NCI-H128 (cell line): ENCODE measurements around the gene BCAP31.
A peak's percentile ranks its signal among the peaks of the same experiment; 100 is the strongest.

Experiments
- DNase-seq: peaks from one replicate; lab custom pipeline; 2025; ENCODE audit not compliant: unreplicated experiment; lab: John Stamatoyannopoulos, UW

Gene BCAP31

GRCh38 chrX:153724252-153725038, at the start of gene BCAP31, which contains the start of gene ABCD1:
TSS of gene BCAP31 (minus strand) at chrX:153724387. CDS start at chrX:153723244, 1,143 bp downstream.
TSS of gene ABCD1 (plus strand) at chrX:153724856. CDS start at chrX:153725267, 411 bp downstream.
- DNase-seq: peak; percentile 90

GRCh38 chrX:153773218-153773611, 49.0 kb upstream of the BCAP31 start:
- no peak for DNase-seq

DNA sequence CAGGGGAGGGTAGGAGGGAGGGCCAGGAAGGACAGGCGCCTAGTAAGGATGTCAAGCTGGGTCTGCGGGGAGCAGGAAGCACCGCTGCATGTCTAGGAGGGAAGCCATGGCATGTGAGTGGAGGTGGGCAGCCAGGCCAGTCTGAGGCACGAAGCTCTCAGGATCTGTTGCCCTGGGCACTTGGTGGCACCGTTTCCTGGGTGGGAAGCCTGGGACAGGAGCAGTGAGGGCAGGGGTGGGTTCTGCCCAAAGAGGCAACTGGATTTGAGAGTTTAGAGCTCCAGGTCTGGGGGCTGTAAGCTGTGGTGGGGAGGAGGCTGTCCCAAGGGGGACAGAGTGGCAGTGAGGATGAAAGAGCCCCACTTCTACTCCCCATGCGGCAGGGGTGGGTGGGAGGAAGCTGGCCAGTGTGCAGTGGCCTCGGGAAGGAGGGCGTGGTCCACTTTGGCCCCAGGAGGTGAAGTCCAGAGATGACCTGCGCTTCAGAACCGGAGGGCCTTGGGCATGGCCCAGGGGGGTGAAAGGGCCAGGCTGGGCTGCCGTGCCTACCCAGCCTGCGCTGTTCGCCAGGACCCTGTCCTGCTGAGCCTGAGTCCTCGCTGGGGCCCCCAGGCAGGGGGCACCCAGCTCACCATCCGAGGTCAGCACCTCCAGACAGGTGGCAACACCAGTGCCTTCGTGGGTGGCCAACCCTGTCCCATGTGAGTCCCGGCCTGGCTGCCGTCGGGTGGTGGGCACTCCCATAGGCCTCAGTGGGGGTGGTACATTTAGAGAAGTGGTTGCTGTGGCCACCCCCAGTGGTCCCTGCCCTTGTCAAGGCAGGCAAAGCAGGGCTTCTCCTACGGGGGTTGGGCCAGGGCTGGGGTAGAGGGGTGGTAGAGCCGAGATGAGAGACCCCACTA, 48.4 kb upstream of the BCAP31 start:
- no peak for DNase-seq

- DNase-seq: no peak
Measured at GRCh38 chrX:153771415-153772315, 47.5 kb upstream of the BCAP31 start.

- DNase-seq: no peak
Measured at GRCh38 chrX:153770601-153771414, 46.6 kb upstream of the BCAP31 start.

- DNase-seq: no peak
Measured at GRCh38 chrX:153769865-153770600, 45.8 kb upstream of the BCAP31 start.

GRCh38 chrX:153769158-153769864, 45.1 kb upstream of the BCAP31 start:
- no peak for DNase-seq

- DNase-seq: no peak
Measured at GRCh38 chrX:153768311-153769157, 44.3 kb upstream of the BCAP31 start.

DNA sequence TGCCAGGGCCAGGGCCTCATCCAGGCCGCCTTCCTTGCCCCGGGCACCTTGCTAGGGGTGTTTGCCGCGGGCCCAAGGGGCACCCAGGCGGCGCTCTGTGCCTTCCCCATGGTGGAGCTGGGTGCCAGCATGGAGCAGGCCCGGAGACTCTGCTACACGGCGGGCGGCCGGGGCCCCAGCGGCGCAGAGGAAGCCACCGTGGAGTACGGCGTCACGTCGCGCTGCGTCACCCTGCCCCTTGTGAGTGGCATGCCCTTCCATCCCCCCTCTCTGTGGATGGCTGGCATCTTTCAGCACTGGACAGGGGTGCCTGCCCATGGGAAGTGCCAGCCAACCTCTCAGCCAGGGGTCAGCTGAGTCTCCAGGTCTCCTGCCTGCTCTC, 43.5 kb upstream of the BCAP31 start:
- DNase-seq: no peak

DNA sequence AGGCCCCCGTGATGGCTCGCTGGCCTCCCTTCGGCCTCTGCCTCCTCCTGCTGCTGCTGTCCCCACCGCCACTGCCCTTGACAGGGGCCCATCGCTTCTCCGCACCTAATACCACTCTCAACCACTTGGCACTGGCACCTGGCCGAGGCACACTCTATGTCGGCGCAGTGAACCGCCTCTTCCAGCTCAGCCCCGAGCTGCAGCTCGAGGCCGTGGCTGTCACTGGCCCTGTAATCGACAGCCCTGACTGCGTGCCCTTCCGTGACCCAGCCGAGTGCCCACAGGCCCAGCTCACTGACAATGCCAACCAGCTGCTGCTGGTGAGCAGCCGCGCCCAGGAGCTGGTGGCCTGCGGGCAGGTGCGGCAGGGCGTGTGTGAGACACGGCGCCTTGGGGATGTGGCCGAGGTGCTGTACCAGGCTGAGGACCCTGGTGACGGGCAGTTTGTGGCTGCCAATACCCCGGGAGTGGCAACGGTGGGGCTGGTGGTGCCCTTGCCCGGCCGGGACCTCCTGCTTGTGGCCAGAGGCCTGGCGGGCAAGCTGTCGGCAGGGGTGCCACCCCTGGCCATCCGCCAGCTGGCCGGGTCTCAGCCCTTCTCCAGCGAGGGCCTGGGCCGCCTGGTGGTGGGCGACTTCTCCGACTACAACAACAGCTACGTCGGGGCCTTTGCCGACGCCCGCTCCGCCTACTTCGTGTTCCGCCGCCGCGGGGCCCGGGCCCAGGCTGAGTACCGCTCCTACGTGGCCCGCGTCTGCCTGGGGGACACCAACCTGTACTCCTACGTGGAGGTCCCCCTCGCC, 42.9 kb upstream of the BCAP31 start:
- no peak for DNase-seq

DNA sequence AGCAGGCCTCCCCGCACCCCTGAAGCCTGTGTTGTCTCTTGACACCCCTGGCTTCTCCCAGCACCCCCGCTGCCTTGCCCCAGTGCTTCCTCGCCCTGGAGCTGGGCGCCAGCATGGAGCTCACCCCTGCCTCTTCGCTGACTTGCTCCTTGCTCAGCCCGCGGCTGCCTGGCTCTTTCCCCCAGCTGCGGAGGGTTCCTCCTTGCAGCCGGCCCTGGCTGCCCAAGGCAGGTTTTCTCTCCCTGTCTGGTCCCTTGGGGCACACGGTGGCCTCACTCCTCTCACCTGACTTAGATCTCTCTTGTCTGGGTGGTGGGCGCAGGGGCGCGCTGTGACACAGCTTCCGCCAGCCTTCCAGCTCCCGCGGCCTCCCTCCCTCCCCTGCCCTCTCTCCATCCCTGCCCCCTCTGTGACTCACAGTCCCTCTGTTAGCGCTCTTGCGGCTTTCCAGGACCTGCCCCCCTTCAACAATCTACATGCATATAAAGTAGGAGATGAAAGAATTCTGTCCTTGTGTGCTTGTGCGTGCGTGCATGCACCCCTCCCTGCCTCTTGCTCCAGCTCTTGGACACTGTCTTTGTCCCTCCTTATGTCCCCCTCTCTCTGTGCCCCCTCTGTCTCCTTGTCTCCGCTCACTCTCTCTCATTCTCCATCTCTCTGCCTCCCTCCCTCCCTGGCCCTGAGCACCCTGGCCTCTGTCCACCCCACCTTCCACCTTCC, 42.1 kb upstream of the BCAP31 start:
- peak; percentile 8 for DNase-seq

GRCh38 chrX:153765138-153766079, 41.2 kb upstream of the BCAP31 start:
- no peak for DNase-seq

DNA sequence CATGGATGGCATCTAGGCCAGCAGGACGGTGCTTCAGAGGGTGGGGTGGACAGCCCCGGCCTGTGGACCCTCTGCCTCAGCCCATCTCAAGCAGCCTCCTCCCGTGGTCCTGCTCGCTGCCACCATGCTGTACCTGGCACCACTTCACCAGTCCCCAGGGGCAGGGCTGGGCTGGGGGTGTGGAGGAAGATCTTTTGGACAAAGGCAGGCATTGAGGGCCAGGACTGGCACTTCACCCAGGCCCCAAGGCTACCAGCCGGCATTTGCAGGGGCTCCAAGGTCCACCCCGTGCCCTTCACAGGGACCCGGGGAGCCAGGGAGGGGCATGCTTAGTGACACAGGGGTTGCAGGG, 40.6 kb upstream of the BCAP31 start:
- no peak for DNase-seq

GRCh38 chrX:153763989-153764755, 40.0 kb upstream of the BCAP31 start, which contains the start of gene PLXNB3:
TSS of gene PLXNB3 (plus strand) at chrX:153764249. CDS start at chrX:153765536, 1,287 bp downstream.
- DNase-seq: peak; percentile 68
